HEK293T (cell line): ENCODE measurements around the gene CFAP54.
"Not testable (repeated sequence)": the region's sequence is repeated elsewhere in the genome, so short reads cannot be mapped to it uniquely, and the experiment has no call there.

Experiments
- CTCF ChIA-PET: fragments of 350-600 bp; formaldehyde crosslinking; extraction: SDS; loops from one replicate; lab custom pipeline; 2021; ENCODE audit warnings: antibody characterized with exemption, inconsistent platforms; lab: Yijun Ruan, JAX
- POLR2A ChIA-PET: fragments of 350-600 bp; formaldehyde crosslinking; extraction: SDS; loops from one replicate; lab custom pipeline; 2020; ENCODE audit warnings: antibody characterized with exemption, inconsistent platforms; lab: Yijun Ruan, JAX
- DNase-seq: peaks from one replicate; pipeline ENCODE4 v3.0.0; 2012; ENCODE audit warnings: mixed read lengths; ENCODE audit errors: extremely low spot score
- ARNT ChIP-seq: fragments of 450-650 bp; IDR thresholded peaks from 2 replicates; pipeline ENCODE4 v1.6.1; 2017; ENCODE audit warnings: mild to moderate bottlenecking
- BHLHE40 ChIP-seq: fragments of 450-650 bp; IDR thresholded peaks from 2 replicates; pipeline ENCODE4 v1.6.1; 2016; ENCODE audit warnings: mild to moderate bottlenecking, moderate library complexity, borderline replicate concordance
- CTBP1 ChIP-seq: fragments of 450-650 bp; IDR thresholded peaks from 2 replicates; pipeline ENCODE4 v1.6.1; 2016; ENCODE audit warnings: borderline replicate concordance
- ELF4 ChIP-seq: fragments of 450-650 bp; IDR thresholded peaks from 2 replicates; pipeline ENCODE4 v1.6.1; 2017; ENCODE audit warnings: antibody characterized with exemption
- FOXA1 ChIP-seq: fragments of 450-650 bp; IDR thresholded peaks from 2 replicates; pipeline ENCODE4 v1.6.1; 2016; ENCODE audit warnings: mild to moderate bottlenecking
- FOXK2 ChIP-seq: fragments of 450-650 bp; IDR thresholded peaks from 2 replicates; pipeline ENCODE4 v1.6.1; 2016; ENCODE audit warnings: mild to moderate bottlenecking
- FOXM1 ChIP-seq: fragments of 450-650 bp; IDR thresholded peaks from 2 replicates; pipeline ENCODE4 v1.6.1; 2017; ENCODE audit warnings: mild to moderate bottlenecking, borderline replicate concordance
- HDGF ChIP-seq: fragments of 450-650 bp; IDR thresholded peaks from 2 replicates; pipeline ENCODE4 v1.6.1; 2017; ENCODE audit warnings: antibody characterized with exemption, borderline replicate concordance
- L3MBTL2 ChIP-seq: fragments of 450-650 bp; conservative IDR thresholded peaks from 2 replicates; pipeline ENCODE4 v1.6.1; 2016; ENCODE audit warnings: mild to moderate bottlenecking
- LEF1 ChIP-seq: fragments of 450-650 bp; IDR thresholded peaks from 2 replicates; pipeline ENCODE4 v1.6.1; 2017; ENCODE audit warnings: mild to moderate bottlenecking, borderline replicate concordance
- NFRKB ChIP-seq: fragments of 450-650 bp; IDR thresholded peaks from 2 replicates; pipeline ENCODE4 v1.6.1; 2016; ENCODE audit warnings: mild to moderate bottlenecking, moderate library complexity
- SP1 ChIP-seq: fragments of 450-650 bp; IDR thresholded peaks from 2 replicates; pipeline ENCODE4 v1.6.1; 2017
- SUZ12 ChIP-seq: fragments of 450-650 bp; IDR thresholded peaks from 2 replicates; pipeline ENCODE4 v1.6.1; 2016; ENCODE audit warnings: mild to moderate bottlenecking
- TARDBP ChIP-seq: fragments of 450-650 bp; IDR thresholded peaks from 2 replicates; pipeline ENCODE4 v1.6.1; 2016
- ZNF384 ChIP-seq: fragments of 450-650 bp; IDR thresholded peaks from 2 replicates; pipeline ENCODE4 v1.6.1; 2016
- TF ChIP-seq, protein P1 (sequence below): fragments of 450-650 bp; IDR thresholded peaks from 2 replicates; pipeline ENCODE4 v1.6.1; 2016

CFAP54 gene

DNA sequence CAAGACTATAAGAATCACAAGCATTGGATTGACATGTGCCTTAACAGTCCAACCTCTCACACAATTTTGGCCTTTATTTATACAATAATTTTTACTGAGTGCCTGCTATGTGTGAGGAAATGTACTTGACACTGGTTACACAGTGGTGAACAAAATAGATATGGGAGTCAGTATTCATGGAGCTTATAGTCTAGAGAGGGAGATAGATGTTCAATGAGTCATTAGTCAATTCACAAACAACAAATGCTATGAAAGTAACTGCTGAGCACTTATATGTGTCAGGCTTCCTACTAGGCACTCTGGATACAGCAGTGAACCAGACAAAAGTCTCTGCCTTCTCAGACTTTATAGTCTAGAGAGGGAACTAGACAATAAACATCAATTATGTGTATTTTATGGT is 3.7 kb downstream of the CFAP54 start:
- TF ChIP-seq, protein P1, sequence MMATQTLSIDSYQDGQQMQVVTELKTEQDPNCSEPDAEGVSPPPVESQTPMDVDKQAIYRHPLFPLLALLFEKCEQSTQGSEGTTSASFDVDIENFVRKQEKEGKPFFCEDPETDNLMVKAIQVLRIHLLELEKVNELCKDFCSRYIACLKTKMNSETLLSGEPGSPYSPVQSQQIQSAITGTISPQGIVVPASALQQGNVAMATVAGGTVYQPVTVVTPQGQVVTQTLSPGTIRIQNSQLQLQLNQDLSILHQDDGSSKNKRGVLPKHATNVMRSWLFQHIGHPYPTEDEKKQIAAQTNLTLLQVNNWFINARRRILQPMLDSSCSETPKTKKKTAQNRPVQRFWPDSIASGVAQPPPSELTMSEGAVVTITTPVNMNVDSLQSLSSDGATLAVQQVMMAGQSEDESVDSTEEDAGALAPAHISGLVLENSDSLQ = no peak
- TF ChIP-seq NFRKB (no peak), TARDBP (no peak), HDGF (no peak), BHLHE40 (no peak), FOXA1 (no peak), L3MBTL2 (no peak), LEF1 (no peak), FOXM1 (no peak), ZNF384 (no peak), ELF4 (no peak), CTBP1 (no peak)
- DNase-seq = no peak
- ChIA-PET POLR2A (no interaction called here), CTCF (no interaction called here)

DNA sequence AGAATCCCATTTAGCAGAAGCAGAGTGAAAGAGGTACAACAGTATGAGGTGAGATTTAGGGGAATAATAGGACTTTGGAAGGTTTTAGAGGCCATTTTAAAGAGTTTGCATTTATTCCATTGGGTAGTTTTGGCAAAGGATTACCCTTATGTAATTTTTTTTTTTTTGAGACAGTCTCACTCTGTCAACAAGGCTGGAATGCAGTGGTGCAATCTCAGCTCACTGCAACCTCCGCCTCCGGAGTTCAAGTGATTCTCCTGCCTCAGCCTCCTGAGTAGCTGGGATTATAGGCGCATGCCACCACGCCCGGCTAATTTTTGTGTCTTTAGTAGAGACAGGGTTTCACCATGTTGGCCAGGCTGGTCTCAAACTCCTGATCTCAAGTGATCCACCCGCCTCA is 4.8 kb downstream of the CFAP54 start:
- DNase-seq, CTCF ChIA-PET, POLR2A ChIA-PET: not testable (repeated sequence)

DNA sequence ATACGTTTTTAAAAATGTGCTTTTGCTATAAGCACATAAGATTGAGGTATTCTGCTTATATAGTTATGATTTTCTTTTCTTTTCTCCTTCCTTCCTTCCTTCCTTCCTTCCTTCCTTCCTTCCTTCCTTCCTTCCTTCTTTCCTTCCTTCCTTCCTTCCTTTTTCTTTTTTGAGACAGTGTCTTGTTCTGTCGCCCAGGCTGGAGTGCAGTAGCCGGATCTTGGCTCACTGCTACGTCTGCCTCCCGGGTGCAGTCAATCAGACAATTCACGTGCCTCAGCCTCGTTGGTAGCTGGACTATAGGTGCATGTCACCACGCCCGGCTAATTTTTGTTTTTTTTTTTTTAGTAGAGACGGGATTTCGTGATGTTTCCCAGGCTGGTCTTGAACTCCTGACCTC is 5.8 kb downstream of the CFAP54 start:
- POLR2A ChIA-PET = no interaction called here
- DNase-seq = no peak
- CTCF ChIA-PET = no interaction called here
- TF ChIP-seq NFRKB = no peak
- no peak for TF ChIP-seq FOXM1
- no peak for TF ChIP-seq SP1
- TF ChIP-seq CTBP1 = no peak
- TF ChIP-seq FOXK2 = no peak
- TF ChIP-seq HDGF = no peak
- TF ChIP-seq, protein P1 = no peak
- TF ChIP-seq FOXA1 = no peak
- no peak for TF ChIP-seq ZNF384
- no peak for TF ChIP-seq ARNT
- no peak for TF ChIP-seq LEF1
- TF ChIP-seq TARDBP = no peak
- no peak for TF ChIP-seq ELF4
- no peak for TF ChIP-seq SUZ12
- no peak for TF ChIP-seq L3MBTL2
- TF ChIP-seq BHLHE40 = no peak

DNA sequence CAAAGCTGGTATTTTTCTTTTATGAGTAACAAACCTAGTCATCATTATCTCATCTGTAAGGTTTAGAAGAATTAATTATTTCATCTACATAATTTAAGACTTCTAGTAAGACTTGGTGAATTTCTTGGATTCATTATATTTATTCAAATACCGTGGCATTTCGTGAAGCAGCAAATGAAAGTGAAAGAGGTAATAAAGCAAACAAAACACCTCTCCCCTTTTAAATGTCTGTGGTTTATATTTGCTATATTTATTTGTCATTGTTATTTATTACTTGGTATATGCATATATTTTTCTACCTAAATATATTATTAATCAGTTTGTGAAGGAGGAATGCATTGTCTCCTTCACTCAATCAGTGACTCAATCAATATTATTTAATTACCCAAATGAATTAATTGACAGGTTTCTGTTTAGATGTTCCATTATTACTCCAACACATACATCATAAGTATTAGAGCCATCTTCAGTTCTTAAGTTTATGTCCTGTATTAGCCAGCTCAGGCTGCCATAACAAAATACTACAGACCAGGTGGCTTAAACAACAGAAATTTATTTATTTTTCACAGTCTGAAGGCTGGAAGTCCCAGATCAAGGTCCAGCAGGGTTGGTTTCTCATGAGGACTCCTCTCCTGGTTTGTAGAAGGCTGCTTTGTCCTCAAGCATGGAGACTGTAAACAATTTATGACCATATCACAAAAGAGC is 6.6 kb downstream of the CFAP54 start:
- CTCF ChIA-PET = interaction anchor here (0.6 kb wide), 1 partner anchor 29 kb away, joined by 3 read pairs; no protein-coding TSS in a partner anchor
- no peak for DNase-seq
- TF ChIP-seq TARDBP (no peak), L3MBTL2 (no peak), ELF4 (no peak), FOXA1 (no peak), FOXM1 (no peak)
- TF ChIP-seq, protein P1 = no peak
- POLR2A ChIA-PET = no interaction called here

DNA sequence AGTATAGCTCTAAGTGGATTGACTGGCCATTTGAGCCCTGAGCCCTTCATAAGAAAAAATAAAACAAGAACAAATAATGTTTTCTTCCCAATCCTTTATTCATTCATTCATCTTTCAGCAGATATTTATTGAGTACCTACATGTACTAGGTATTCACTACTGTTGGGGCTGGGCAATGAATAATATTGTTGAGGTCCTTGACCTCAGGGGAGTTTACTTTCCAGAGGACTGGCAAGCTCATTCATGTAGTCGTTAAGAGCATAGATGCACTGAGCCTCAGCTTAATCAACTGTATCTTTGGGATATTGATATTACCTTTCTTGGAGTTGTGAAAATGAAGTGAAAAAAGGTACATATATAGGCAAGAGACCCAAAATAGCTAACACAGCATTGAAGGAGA is 7.6 kb downstream of the CFAP54 start:
- ChIA-PET CTCF (no interaction called here), POLR2A (no interaction called here)
- no peak for DNase-seq
- TF ChIP-seq L3MBTL2 (no peak), SP1 (no peak), FOXA1 (no peak), HDGF (no peak), FOXK2 (no peak), BHLHE40 (no peak), ELF4 (no peak), ARNT (no peak), TARDBP (no peak), LEF1 (no peak), NFRKB (no peak), FOXM1 (no peak), SUZ12 (no peak), ZNF384 (no peak), CTBP1 (no peak)
- TF ChIP-seq, protein P1 = no peak

DNA sequence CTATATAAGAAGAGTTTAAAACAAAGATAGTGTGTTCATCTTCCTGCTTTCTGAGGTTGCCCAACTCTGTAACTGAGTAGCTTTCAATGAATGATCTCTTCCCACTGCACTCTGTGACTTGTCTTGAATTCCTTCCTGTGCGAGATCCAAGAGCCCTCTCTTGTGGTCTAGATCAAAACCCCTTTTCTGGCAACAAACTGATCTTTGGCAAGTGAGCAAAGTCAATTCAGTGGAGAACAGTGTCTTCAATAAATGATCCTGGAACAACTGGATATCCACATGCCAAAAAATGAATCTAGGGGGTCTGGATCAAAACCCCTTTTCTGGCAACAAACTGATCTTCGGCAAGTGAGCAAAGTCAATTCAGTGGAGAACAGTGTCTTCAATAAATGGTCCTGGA is 8.5 kb downstream of the CFAP54 start:
- DNase-seq = no peak
- TF ChIP-seq, protein P1 = no peak
- no peak for TF ChIP-seq TARDBP
- TF ChIP-seq SP1 = no peak
- no peak for TF ChIP-seq NFRKB
- TF ChIP-seq ZNF384 = no peak
- TF ChIP-seq CTBP1 = no peak
- no peak for TF ChIP-seq FOXA1
- no peak for TF ChIP-seq HDGF
- TF ChIP-seq SUZ12 = no peak
- CTCF ChIA-PET = no interaction called here
- POLR2A ChIA-PET = no interaction called here
